Mesendoderm (in vitro differentiated cells): ENCODE measurements around the gene KRT3.

Experiments
- DNase-seq: peaks from one replicate; pipeline ENCODE4 v3.0.0; 2013
- H2AK5ac ChIP-seq: 2 replicates; pipeline ENCODE4 v1.6.1; 2013; ENCODE audit warnings: low read length, inconsistent platforms
- H2BK120ac ChIP-seq: 2 replicates; pipeline ENCODE4 v1.6.1; 2013; ENCODE audit warnings: low read depth, mild to moderate bottlenecking, low read length, moderate library complexity, mixed read lengths
- H2BK15ac ChIP-seq: replicated peaks from 2 replicates; pipeline ENCODE4 v1.6.1; 2013; ENCODE audit warnings: low read depth, mild to moderate bottlenecking, moderate library complexity
- H2BK5ac ChIP-seq: 2 replicates; pipeline ENCODE4 v1.6.1; 2013; ENCODE audit warnings: low read length, inconsistent platforms
- H3K18ac ChIP-seq: 2 replicates; pipeline ENCODE4 v1.6.1; 2013; ENCODE audit warnings: mild to moderate bottlenecking, low read length, mixed read lengths
- H3K23ac ChIP-seq: one replicate; pipeline ENCODE4 v1.6.1; 2013; ENCODE audit warnings: low read length
- H3K27ac ChIP-seq: 2 replicates; pipeline ENCODE4 v1.5.1; 2013; ENCODE audit warnings: low read depth, mild to moderate bottlenecking, inconsistent platforms, low read length, moderate library complexity
- H3K27me3 ChIP-seq: 2 replicates; pipeline ENCODE4 v1.6.1; 2013; ENCODE audit warnings: low read length, control low read depth, mild to moderate bottlenecking, inconsistent platforms; ENCODE audit not compliant: insufficient read depth, poor library complexity
- H3K36me3 ChIP-seq: 2 replicates; pipeline ENCODE4 v1.6.1; 2013; ENCODE audit warnings: low read length, inconsistent platforms; ENCODE audit not compliant: control insufficient read depth, insufficient read depth
- H3K4ac ChIP-seq: one replicate; pipeline ENCODE4 v1.6.1; 2013; ENCODE audit warnings: low read depth, mild to moderate bottlenecking, low read length, moderate library complexity
- H3K4me1 ChIP-seq: 2 replicates; pipeline ENCODE4 v1.6.1; 2013; ENCODE audit warnings: low read depth, low read length, inconsistent platforms; ENCODE audit not compliant: control insufficient read depth
- H3K4me2 ChIP-seq: 2 replicates; pipeline ENCODE4 v1.6.1; 2013; ENCODE audit warnings: low read length
- H3K4me3 ChIP-seq: 2 replicates; pipeline ENCODE4 v1.5.1; 2013; ENCODE audit warnings: mild to moderate bottlenecking, low read length
- H3K56ac ChIP-seq: one replicate; pipeline ENCODE4 v1.6.1; 2013; ENCODE audit warnings: low read length
- H3K79me1 ChIP-seq: 2 replicates; pipeline ENCODE4 v1.6.1; 2013; ENCODE audit warnings: low read length, inconsistent platforms
- H3K79me2 ChIP-seq: 2 replicates; pipeline ENCODE4 v1.6.1; 2013; ENCODE audit warnings: mild to moderate bottlenecking, low read length; ENCODE audit not compliant: control insufficient read depth, insufficient read depth
- H3K9ac ChIP-seq: 2 replicates; pipeline ENCODE4 v1.6.1; 2013; ENCODE audit warnings: low read length, inconsistent platforms
- H4K5ac ChIP-seq: one replicate; pipeline ENCODE4 v1.6.1; 2013; ENCODE audit warnings: low read length
- H4K8ac ChIP-seq: one replicate; pipeline ENCODE4 v1.6.1; 2013; ENCODE audit warnings: low read depth, mild to moderate bottlenecking, control low read depth, low read length, moderate library complexity
- WGBS: extraction: QIAGEN DNeasy Blood & Tissue Kit; methylation state at CpG from one replicate; pipeline ENCODE4 v1.1.7; 2013; ENCODE audit warnings: low lambda C conversion rate, missing lambda C conversion rate; ENCODE audit not compliant: insufficient coverage; ENCODE audit errors: extremely low coverage; 5-methylcytosine and 5-hydroxymethylcytosine counted together

KRT3 gene

DNA sequence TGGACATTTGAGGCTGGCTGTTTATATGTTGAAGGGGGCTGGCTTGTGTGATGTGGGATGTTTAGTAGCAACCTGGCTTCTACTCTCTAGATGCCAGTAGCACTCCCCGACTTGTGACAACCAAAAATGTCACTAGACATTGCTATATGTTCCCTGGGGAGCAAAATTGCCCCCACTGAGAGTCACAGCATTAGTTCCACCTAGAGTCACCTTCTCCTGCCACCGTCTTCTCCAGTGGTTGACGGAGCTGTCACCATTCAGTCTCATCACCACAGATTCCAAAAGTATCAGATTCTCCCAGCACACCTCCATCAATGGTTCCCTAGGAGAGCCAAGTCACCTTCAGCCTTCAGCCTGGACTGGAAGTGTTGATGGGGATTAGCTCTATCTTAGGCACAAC is 11.0 kb downstream of the KRT3 start:
- Histone ChIP-seq H3K4me1 (no peaks in the 10 kb centered on the region), H3K56ac (no peak overlapping the region), H3K27me3 (no peaks in the 10 kb centered on the region), H2BK120ac (no peak overlapping the region), H3K4me2 (no peak overlapping the region), H3K9ac (no peak overlapping the region), H3K36me3 (no peaks in the 10 kb centered on the region), H2BK15ac (no peak overlapping the region), H2BK5ac (no peak overlapping the region), H3K23ac (no peak overlapping the region), H3K79me1 (no peaks in the 10 kb centered on the region), H3K4ac (no peak overlapping the region), H3K4me3 (no peak overlapping the region), H2AK5ac (no peak overlapping the region), H4K8ac (no peak overlapping the region), H4K5ac (no peak overlapping the region), H3K27ac (no peak overlapping the region), H3K79me2 (no peaks in the 10 kb centered on the region), H3K18ac (no peak overlapping the region)
- no CpG with 5 or more reads among the region's 3 CpGs for WGBS
- DNase-seq: no peak

GRCh38 chr12:52783563-52784316 is 12.2 kb downstream of the KRT3 start:
- Histone ChIP-seq H3K27me3 (no peaks in the 10 kb centered on the region), H2AK5ac (no peak overlapping the region), H3K23ac (no peak overlapping the region), H3K56ac (no peak overlapping the region), H2BK15ac (no peak overlapping the region), H2BK5ac (no peak overlapping the region), H3K79me1 (no peaks in the 10 kb centered on the region), H2BK120ac (no peak overlapping the region), H3K27ac (no peak overlapping the region), H3K4ac (no peak overlapping the region), H4K8ac (no peak overlapping the region), H3K4me3 (no peak overlapping the region), H3K4me1 (no peaks in the 10 kb centered on the region), H3K79me2 (no peaks in the 10 kb centered on the region), H3K9ac (no peak overlapping the region), H3K36me3 (no peaks in the 10 kb centered on the region), H3K4me2 (no peak overlapping the region), H3K18ac (no peak overlapping the region), H4K5ac (no peak overlapping the region)
- no peak for DNase-seq
- WGBS: no CpG with 5 or more reads among the region's 7 CpGs

DNA sequence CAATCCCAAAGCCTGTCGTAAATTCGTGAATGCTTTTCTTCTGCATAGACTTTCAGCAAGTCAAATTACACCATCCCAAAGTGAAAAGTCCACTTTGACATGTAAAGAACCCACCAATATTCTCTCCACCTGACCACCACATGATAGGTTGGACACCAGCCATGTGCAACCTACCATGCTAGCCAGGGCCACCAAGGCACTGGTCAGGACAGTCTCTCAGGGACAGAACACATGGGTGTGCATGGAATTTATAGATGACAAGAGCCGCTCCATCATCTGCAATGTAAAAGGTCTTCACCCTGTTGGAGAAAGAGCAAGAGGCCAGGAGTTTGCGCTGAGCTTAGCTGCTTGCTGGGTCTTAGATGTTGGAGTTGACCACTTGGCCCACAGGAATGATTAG is 13.4 kb downstream of the KRT3 start:
- H3K27me3 ChIP-seq: no peaks in the 10 kb centered on the region

GRCh38 chr12:52781399-52782082 is 14.4 kb downstream of the KRT3 start:
- no peak overlapping the region for H3K4ac ChIP-seq
- no peaks in the 10 kb centered on the region for H3K79me1 ChIP-seq
- no peak overlapping the region for H3K4me2 ChIP-seq
- H3K9ac ChIP-seq: no peak overlapping the region
- no peak overlapping the region for H3K27ac ChIP-seq
- no peak overlapping the region for H3K56ac ChIP-seq
- no peak overlapping the region for H3K23ac ChIP-seq
- H4K8ac ChIP-seq: no peak overlapping the region
- no CpG with 5 or more reads among the region's 4 CpGs for WGBS
- H3K4me1 ChIP-seq: no peaks in the 10 kb centered on the region
- no peaks in the 10 kb centered on the region for H3K27me3 ChIP-seq
- no peaks in the 10 kb centered on the region for H3K36me3 ChIP-seq
- no peak overlapping the region for H2AK5ac ChIP-seq
- H3K79me2 ChIP-seq: no peaks in the 10 kb centered on the region
- H3K4me3 ChIP-seq: no peak overlapping the region
- H3K18ac ChIP-seq: no peak overlapping the region
- no peak overlapping the region for H2BK5ac ChIP-seq
- no peak for DNase-seq
- no peak overlapping the region for H2BK120ac ChIP-seq
- H2BK15ac ChIP-seq: no peak overlapping the region
- H4K5ac ChIP-seq: no peak overlapping the region

More for the DNA sequence above, 13.4 kb downstream of the KRT3 start:
- no CpG with 5 or more reads among the region's 4 CpGs for WGBS
- H3K9ac ChIP-seq: no peak overlapping the region
- H3K23ac ChIP-seq: no peak overlapping the region
- H2AK5ac ChIP-seq: no peak overlapping the region
- no peak overlapping the region for H2BK15ac ChIP-seq
- no peak overlapping the region for H3K4ac ChIP-seq
- no peaks in the 10 kb centered on the region for H3K79me1 ChIP-seq
- no peak for DNase-seq
- no peak overlapping the region for H3K4me3 ChIP-seq
- no peak overlapping the region for H4K8ac ChIP-seq
- H3K36me3 ChIP-seq: no peaks in the 10 kb centered on the region
- H3K4me1 ChIP-seq: no peaks in the 10 kb centered on the region
- H3K79me2 ChIP-seq: no peaks in the 10 kb centered on the region
- no peak overlapping the region for H3K4me2 ChIP-seq
- H3K18ac ChIP-seq: no peak overlapping the region
- no peak overlapping the region for H2BK120ac ChIP-seq
- no peak overlapping the region for H3K56ac ChIP-seq
- H4K5ac ChIP-seq: no peak overlapping the region
- no peak overlapping the region for H2BK5ac ChIP-seq
- H3K27ac ChIP-seq: no peak overlapping the region

DNA sequence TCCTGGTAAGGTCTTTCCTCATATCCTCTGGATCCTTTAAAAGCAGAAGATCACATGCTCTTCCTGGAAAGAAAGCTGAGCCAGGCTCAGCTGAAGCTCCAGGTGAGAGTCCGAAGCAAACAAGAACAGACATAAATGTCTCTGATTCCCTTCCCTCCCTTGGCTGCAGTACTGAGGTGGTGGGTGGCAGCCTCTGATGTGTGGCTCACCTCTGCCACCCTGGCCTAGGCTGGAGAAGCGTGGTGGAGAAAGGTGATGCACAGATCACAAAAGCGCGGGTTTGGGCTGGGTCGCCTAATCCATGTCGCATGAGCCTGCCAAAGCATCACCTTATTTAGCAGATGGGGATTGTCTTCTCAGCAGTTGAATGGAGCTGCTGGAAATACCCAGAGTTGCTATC is 16.0 kb downstream of the KRT3 start:
- Histone ChIP-seq H3K18ac (no peak overlapping the region), H4K5ac (no peak overlapping the region), H2BK15ac (no peak overlapping the region), H2BK120ac (no peak overlapping the region), H4K8ac (no peak overlapping the region), H3K9ac (no peak overlapping the region), H3K4ac (no peak overlapping the region), H3K79me1 (no peaks in the 10 kb centered on the region), H3K36me3 (no peaks in the 10 kb centered on the region), H3K4me2 (no peak overlapping the region), H3K4me3 (no peak overlapping the region), H3K4me1 (no peaks in the 10 kb centered on the region), H2BK5ac (no peak overlapping the region), H3K79me2 (no peaks in the 10 kb centered on the region), H2AK5ac (no peak overlapping the region), H3K23ac (no peak overlapping the region), H3K27ac (no peak overlapping the region), H3K56ac (no peak overlapping the region), H3K27me3 (no peaks in the 10 kb centered on the region)
- no CpG with 5 or more reads among the region's 6 CpGs for WGBS
- no peak for DNase-seq
